WTC11 (cell line): ENCODE data around the gene NUAK2. TPM values are rescaled to one million over a fixed set of nuclear protein-coding genes. Genes with fewer than 3 reads are reported as not detected.

Source experiments
- ATAC-seq: fragments of 200-7000 bp; cut with Tn5 transposase; 2 replicates; pipeline ENCODE4 v1.10.0; 2021; ENCODE audit warnings: mild to moderate bottlenecking, moderate library complexity
- CTCF ChIA-PET: fragments of 300-600 bp; sonication (Branson Sonifier 250); formaldehyde crosslinking; loops from one replicate; lab custom pipeline; 2021; ENCODE audit warnings: antibody characterized with exemption; lab: Charles Lee
- POLR2A ChIA-PET: fragments of 350-600 bp; sonication (Branson Sonifier 250); formaldehyde crosslinking; loops from one replicate; lab custom pipeline; 2021; ENCODE audit warnings: antibody characterized with exemption; lab: Charles Lee
- DNase-seq: peaks from one replicate; pipeline ENCODE4 v3.0.0; 2021; ENCODE audit warnings: low spot score
- H3K27ac Mint-ChIP-seq: 2 replicates; pipeline ENCODE4 v1.8.0; 2021; ENCODE audit warnings: mixed read lengths
- H3K27me3 Mint-ChIP-seq: 2 replicates; pipeline ENCODE4 v1.8.0; 2021; ENCODE audit warnings: low read depth, mild to moderate bottlenecking, moderate library complexity, mixed read lengths
- H3K36me3 Mint-ChIP-seq: 2 replicates; pipeline ENCODE4 v1.8.0; 2021; ENCODE audit warnings: mixed read lengths
- H3K4me1 Mint-ChIP-seq: 2 replicates; pipeline ENCODE4 v1.8.0; 2022; ENCODE audit warnings: mixed read lengths
- H3K4me3 Mint-ChIP-seq: 2 replicates; pipeline ENCODE4 v1.8.0; 2021; ENCODE audit warnings: mild to moderate bottlenecking, moderate library complexity, mixed read lengths
- H3K9me3 Mint-ChIP-seq: 2 replicates; pipeline ENCODE4 v1.8.0; 2021; ENCODE audit warnings: mixed read lengths
- ATF2 ChIP-seq: sonication (generic); formaldehyde crosslinking; IDR thresholded peaks from 2 replicates; pipeline ENCODE4 v1.8.1; 2022; ENCODE audit warnings: low read depth, missing genetic modification reagents, borderline replicate concordance
- CBFB ChIP-seq: sonication (generic); formaldehyde crosslinking; IDR thresholded peaks from 2 replicates; pipeline ENCODE4 v1.8.1; 2022; ENCODE audit warnings: mild to moderate bottlenecking, low read depth, missing genetic modification reagents
- CDX4 ChIP-seq: fragments of 250-450 bp; sonication (Bioruptor Pico); IDR thresholded peaks from 2 replicates; pipeline ENCODE4 v1.9.0; 2021; ENCODE audit warnings: moderate library complexity, mild to moderate bottlenecking, inconsistent platforms, borderline replicate concordance
- CREB1 ChIP-seq: sonication (generic); formaldehyde crosslinking; IDR thresholded peaks from 2 replicates; pipeline ENCODE4 v1.8.0; 2023; ENCODE audit warnings: mild to moderate bottlenecking, missing genetic modification reagents
- CREM ChIP-seq: sonication (generic); formaldehyde crosslinking; IDR thresholded peaks from 2 replicates; pipeline ENCODE4 v1.8.1; 2022; ENCODE audit warnings: mild to moderate bottlenecking, missing genetic modification reagents, moderate library complexity
- EMX1 ChIP-seq: fragments of 250-450 bp; sonication (Bioruptor Pico); IDR thresholded peaks from 2 replicates; pipeline ENCODE4 v1.8.0; 2021; ENCODE audit warnings: mild to moderate bottlenecking
- FOXK1 ChIP-seq: sonication (generic); formaldehyde crosslinking; IDR thresholded peaks from 2 replicates; pipeline ENCODE4 v1.8.0; 2022; ENCODE audit warnings: mild to moderate bottlenecking, moderate library complexity, missing genetic modification reagents
- GABPB1 ChIP-seq: sonication (generic); formaldehyde crosslinking; IDR thresholded peaks from 2 replicates; pipeline ENCODE4 v1.8.1; 2023; ENCODE audit warnings: mild to moderate bottlenecking, missing genetic modification reagents
- IRF1 ChIP-seq: sonication (generic); formaldehyde crosslinking; IDR thresholded peaks from 2 replicates; pipeline ENCODE4 v1.8.0; 2023; ENCODE audit warnings: missing genetic modification reagents
- IRF2 ChIP-seq: sonication (generic); formaldehyde crosslinking; IDR thresholded peaks from 2 replicates; pipeline ENCODE4 v1.8.0; 2022; ENCODE audit warnings: low read depth, missing genetic modification reagents, borderline replicate concordance
- MLX ChIP-seq: sonication (generic); formaldehyde crosslinking; IDR thresholded peaks from 2 replicates; pipeline ENCODE4 v1.8.1; 2023; ENCODE audit warnings: mild to moderate bottlenecking, missing genetic modification reagents, moderate library complexity
- NFATC4 ChIP-seq: fragments of 250-450 bp; sonication (Bioruptor Pico); IDR thresholded peaks from 2 replicates; pipeline ENCODE4 v1.9.0; 2021; ENCODE audit warnings: mild to moderate bottlenecking
- NR3C1 ChIP-seq: sonication (generic); formaldehyde crosslinking; conservative IDR thresholded peaks from 2 replicates; pipeline ENCODE4 v1.8.1; 2023; ENCODE audit warnings: low read depth, mild to moderate bottlenecking, missing genetic modification reagents
- SMAD3 ChIP-seq: sonication (generic); formaldehyde crosslinking; IDR thresholded peaks from 2 replicates; pipeline ENCODE4 v1.8.0; 2022; ENCODE audit warnings: missing genetic modification reagents, mild to moderate bottlenecking, borderline replicate concordance
- SMAD4 ChIP-seq: sonication (generic); formaldehyde crosslinking; IDR thresholded peaks from 2 replicates; pipeline ENCODE4 v1.8.0; 2022; ENCODE audit warnings: mild to moderate bottlenecking, missing genetic modification reagents
- SOX15 ChIP-seq: fragments of 250-450 bp; sonication (Bioruptor Pico); IDR thresholded peaks from 2 replicates; pipeline ENCODE4 v1.9.0; 2021; ENCODE audit warnings: mild to moderate bottlenecking
- TCF7 ChIP-seq: sonication (generic); formaldehyde crosslinking; IDR thresholded peaks from 2 replicates; pipeline ENCODE4 v1.8.0; 2022; ENCODE audit warnings: mild to moderate bottlenecking, low read depth, missing genetic modification reagents, moderate library complexity
- ZBTB21 ChIP-seq: sonication (generic); formaldehyde crosslinking; IDR thresholded peaks from 2 replicates; pipeline ENCODE4 v1.8.1; 2023; ENCODE audit warnings: mild to moderate bottlenecking, missing genetic modification reagents, borderline replicate concordance
- ZMAT4 ChIP-seq: fragments of 250-450 bp; sonication (Bioruptor Pico); IDR thresholded peaks from 2 replicates; pipeline ENCODE4 v1.9.0; 2021; ENCODE audit warnings: mild to moderate bottlenecking
- ZNF121 ChIP-seq: sonication (generic); formaldehyde crosslinking; IDR thresholded peaks from 2 replicates; pipeline ENCODE4 v1.8.0; 2023; ENCODE audit warnings: missing genetic modification reagents
- ZNF219 ChIP-seq: sonication (generic); formaldehyde crosslinking; IDR thresholded peaks from 2 replicates; pipeline ENCODE4 v1.8.0; 2023; ENCODE audit warnings: missing genetic modification reagents, mild to moderate bottlenecking, borderline replicate concordance
- ZNF232 ChIP-seq: sonication (generic); formaldehyde crosslinking; IDR thresholded peaks from 2 replicates; pipeline ENCODE4 v1.8.0; 2022; ENCODE audit warnings: mild to moderate bottlenecking, missing genetic modification reagents
- ZNF263 ChIP-seq: sonication (generic); formaldehyde crosslinking; IDR thresholded peaks from 2 replicates; pipeline ENCODE4 v1.8.1; 2022; ENCODE audit warnings: low read depth, mild to moderate bottlenecking, moderate library complexity, missing genetic modification reagents
- ZNF671 ChIP-seq: fragments of 250-450 bp; sonication (Bioruptor Pico); IDR thresholded peaks from 2 replicates; pipeline ENCODE4 v1.8.0; 2021; ENCODE audit warnings: mild to moderate bottlenecking
- ZSCAN18 ChIP-seq: fragments of 250-450 bp; sonication (Bioruptor Pico); IDR thresholded peaks from 2 replicates; pipeline ENCODE4 v2.1.2; 2022; ENCODE audit warnings: mild to moderate bottlenecking, moderate library complexity
- total RNA-seq: library from RNA; stranded (reverse); gene quantifications from 3 replicates; pipeline ENCODE4 v1.2.3, GENCODE V29; 2021

The NUAK2 gene
- total RNA-seq, 1 experiment from 2014 or later: 8.7 TPM

GRCh38 chr1:205261946-205262691 lies 59.4 kb downstream of the NUAK2 start:
- DNase-seq: no peak
- peak; percentile 60 for ATAC-seq
- CTCF ChIA-PET: interaction anchor here (1.0 to 6.5 kb wide), 16 partner anchors 9 to 201 kb away, joined by 3 to 36 read pairs (median 6); partner anchors contain the start of gene TMCC2
- Mint-ChIP-seq H3K36me3 (no peaks in the 10 kb centered on the region), H3K27ac (peak overlapping the region; percentile 50)
- TF ChIP-seq SMAD3 (no peak), ZMAT4 (no peak), NFATC4 (CRISPR knock-in tag) (no peak), CDX4 (CRISPR knock-in tag) (no peak), CREB1 (no peak), ATF2 (no peak), IRF2 (CRISPR knock-in tag) (no peak), NR3C1 (CRISPR knock-in tag) (no peak), SMAD4 (CRISPR knock-in tag) (no peak), MLX (no peak), CBFB (CRISPR knock-in tag) (no peak), ZNF263 (CRISPR knock-in tag) (no peak)
- TF ChIP-seq, all 79 proteins: peak for 0
- H3K27me3 Mint-ChIP-seq: no peaks in the 10 kb centered on the region
- H3K4me3 Mint-ChIP-seq: no peak overlapping the region
- peaks cover 37% of the 10 kb centered on the region for H3K4me1 Mint-ChIP-seq
- H3K9me3 Mint-ChIP-seq: no peaks in the 10 kb centered on the region
- POLR2A ChIA-PET: interaction anchor here (1.0 kb wide), 1 partner anchor 39 kb away, joined by 5 read pairs; no protein-coding TSS in a partner anchor

- POLR2A ChIA-PET: interaction anchor here (1.0 to 1.2 kb wide), 2 partner anchors 40 to 64 kb away, joined by 4 to 5 read pairs; no protein-coding TSS in a partner anchor
- TF ChIP-seq IRF1 (CRISPR knock-in tag) (no peak), ZNF121 (CRISPR knock-in tag) (peak; percentile 90)
- TF ChIP-seq, all 79 proteins: peak for 1
- Mint-ChIP-seq H3K27ac (no peak overlapping the region), H3K36me3 (no peaks in the 10 kb centered on the region), H3K4me3 (no peak overlapping the region), H3K9me3 (no peaks in the 10 kb centered on the region), H3K4me1 (peaks cover 32% of the 10 kb centered on the region), H3K27me3 (no peaks in the 10 kb centered on the region)
- no peak for DNase-seq
- ATAC-seq: no peak
- CTCF ChIA-PET: interaction anchor here (0.7 to 6.5 kb wide), 15 partner anchors 10 to 230 kb away, joined by 3 to 36 read pairs (median 7); no protein-coding TSS in a partner anchor
Measured at GRCh38 chr1:205260948-205261732, 60.4 kb downstream of the NUAK2 start.

GRCh38 chr1:205259998-205260397 lies 61.5 kb downstream of the NUAK2 start:
- no peak for ATAC-seq
- peaks cover 32% of the 10 kb centered on the region for H3K4me1 Mint-ChIP-seq
- CTCF ChIA-PET: interaction anchor here (0.6 to 6.5 kb wide), 9 partner anchors 11 to 283 kb away, joined by 3 to 36 read pairs (median 4); no protein-coding TSS in a partner anchor
- H3K9me3 Mint-ChIP-seq: no peaks in the 10 kb centered on the region
- H3K4me3 Mint-ChIP-seq: no peak overlapping the region
- DNase-seq: no peak
- H3K36me3 Mint-ChIP-seq: no peaks in the 10 kb centered on the region
- POLR2A ChIA-PET: interaction anchor here (0.6 to 1.2 kb wide), 2 partner anchors 13 to 129 kb away, joined by 3 read pairs; no protein-coding TSS in a partner anchor
- TF ChIP-seq GABPB1 (CRISPR knock-in tag) (no peak), EMX1 (CRISPR knock-in tag) (no peak), FOXK1 (CRISPR knock-in tag) (no peak), SOX15 (CRISPR knock-in tag) (no peak), ZNF219 (no peak), ZNF671 (no peak), ZSCAN18 (no peak), TCF7 (CRISPR knock-in tag) (no peak), ZNF232 (CRISPR knock-in tag) (no peak), CREM (CRISPR knock-in tag) (no peak), ZBTB21 (CRISPR knock-in tag) (no peak)
- no peak overlapping the region for H3K27ac Mint-ChIP-seq
- H3K27me3 Mint-ChIP-seq: no peaks in the 10 kb centered on the region
